HepG2 (cell line): ENCODE results near the gene MIB2. TPM values are rescaled to one million over a fixed set of nuclear protein-coding genes. Genes with fewer than 3 reads are reported as not detected.
A peak's percentile ranks its signal among the peaks of the same experiment; 100 is the strongest.

Experiments
- AGO2 ChIP-seq: fragments of 200-400 bp; formaldehyde crosslinking; optimal IDR thresholded peaks from 2 replicates; pipeline ENCODE3; 2017; ENCODE audit warnings: mild to moderate bottlenecking, low read depth, low read length, moderate library complexity
- CHD2 ChIP-seq: IDR thresholded peaks from 2 replicates; pipeline ENCODE4 v1.6.1; 2011; ENCODE audit warnings: low read depth, low read length, improper control_type of control experiment
- CREB1 ChIP-seq, 2 experiments: fragments of 450-650 bp in 1 of 2; IDR thresholded peaks; 2 replicates each; pipeline ENCODE4 v1.6.1; 2016 to 2017; ENCODE audit warnings: control low read depth in 1 of 2, mild to moderate bottlenecking in 1 of 2, missing compliant biosample characterization in 1 of 2, missing genetic modification characterization in 1 of 2
- EEA1 ChIP-seq: sonication (generic); formaldehyde crosslinking; IDR thresholded peaks from 2 replicates; pipeline ENCODE4 v1.5.1; 2020; ENCODE audit warnings: mild to moderate bottlenecking, missing genetic modification reagents, borderline replicate concordance
- ETV5 ChIP-seq: IDR thresholded peaks from 2 replicates; pipeline ENCODE4 v1.6.1; 2018; ENCODE audit warnings: missing biosample characterization, missing genetic modification reagents, inconsistent platforms, borderline replicate concordance
- HNRNPLL ChIP-seq: fragments of 200-400 bp; formaldehyde crosslinking; IDR thresholded peaks from 2 replicates; pipeline ENCODE4 v1.6.1; 2017; ENCODE audit warnings: mild to moderate bottlenecking, low read depth, low read length; ENCODE audit not compliant: poor library complexity, severe bottlenecking
- MTA1 ChIP-seq: sonication (generic); formaldehyde crosslinking; IDR thresholded peaks from 2 replicates; pipeline ENCODE4 v1.4.0; 2020; ENCODE audit warnings: missing genetic modification reagents, mild to moderate bottlenecking, borderline replicate concordance
- MXD4 ChIP-seq: IDR thresholded peaks from 2 replicates; pipeline ENCODE4 v1.6.1; 2016; ENCODE audit warnings: mild to moderate bottlenecking, missing biosample characterization, missing genetic modification reagents
- NRL ChIP-seq: sonication (generic); formaldehyde crosslinking; IDR thresholded peaks from 2 replicates; pipeline ENCODE4 v1.5.0; 2020; ENCODE audit warnings: missing genetic modification reagents, mild to moderate bottlenecking, moderate library complexity, borderline replicate concordance
- REPIN1 ChIP-seq: sonication (generic); formaldehyde crosslinking; IDR thresholded peaks from 2 replicates; pipeline ENCODE4 v1.8.0; 2022; ENCODE audit warnings: missing genetic modification reagents, low read depth, mild to moderate bottlenecking, borderline replicate concordance
- SCMH1 ChIP-seq: sonication (generic); formaldehyde crosslinking; IDR thresholded peaks from 2 replicates; pipeline ENCODE4 v1.9.0; 2021; ENCODE audit warnings: missing genetic modification reagents, mild to moderate bottlenecking, borderline replicate concordance
- STAG1 ChIP-seq: sonication (generic); formaldehyde crosslinking; IDR thresholded peaks from 2 replicates; pipeline ENCODE4 v1.4.0; 2020; ENCODE audit warnings: missing genetic modification reagents
- ZC3H13 ChIP-seq: sonication (generic); formaldehyde crosslinking; IDR thresholded peaks from 2 replicates; pipeline ENCODE4 v1.8.1; 2023; ENCODE audit warnings: mild to moderate bottlenecking, missing genetic modification reagents, moderate library complexity
- ZMAT3 ChIP-seq: sonication (generic); formaldehyde crosslinking; conservative IDR thresholded peaks from 2 replicates; pipeline ENCODE4 v1.7.0; 2021; ENCODE audit warnings: missing genetic modification reagents
- ZNF160 ChIP-seq: sonication (generic); formaldehyde crosslinking; IDR thresholded peaks from 2 replicates; pipeline ENCODE4 v1.8.0; 2022; ENCODE audit warnings: mild to moderate bottlenecking, inconsistent platforms, missing genetic modification reagents
- ZNF460 ChIP-seq: sonication (generic); formaldehyde crosslinking; IDR thresholded peaks from 2 replicates; pipeline ENCODE4 v1.5.1; 2020; ENCODE audit warnings: missing genetic modification reagents, mild to moderate bottlenecking, borderline replicate concordance
- ZNF564 ChIP-seq: sonication (generic); formaldehyde crosslinking; IDR thresholded peaks from 2 replicates; pipeline ENCODE4 v1.8.1; 2023; ENCODE audit warnings: mild to moderate bottlenecking, missing genetic modification reagents
- ZNF567 ChIP-seq: sonication (generic); formaldehyde crosslinking; IDR thresholded peaks from 2 replicates; pipeline ENCODE4 v1.8.1; 2023; ENCODE audit warnings: mild to moderate bottlenecking, missing genetic modification reagents, borderline replicate concordance
- ZNF678 ChIP-seq: sonication (generic); formaldehyde crosslinking; IDR thresholded peaks from 2 replicates; pipeline ENCODE4 v1.4.0; 2020; ENCODE audit warnings: mild to moderate bottlenecking, missing genetic modification reagents
- ZNF772 ChIP-seq: sonication (generic); formaldehyde crosslinking; IDR thresholded peaks from 2 replicates; pipeline ENCODE4 v1.5.0; 2020; ENCODE audit warnings: mild to moderate bottlenecking, missing genetic modification reagents
- ZNF788 ChIP-seq: sonication (generic); formaldehyde crosslinking; IDR thresholded peaks from 2 replicates; pipeline ENCODE4 v1.5.0; 2020; ENCODE audit warnings: mild to moderate bottlenecking, missing genetic modification reagents, borderline replicate concordance
- polyA plus RNA-seq, 8 experiments: library from polyadenylated mRNA; depleted of rRNA in 3 of 8; stranded (reverse) in 7 of 8; unstranded in 1 of 8; fragments of >200 nt; fragmentation: Illumina TruSeq in 4 of 8; extraction: Trizol in 4 of 8; gene quantifications; 2 replicates each; pipeline versions ENCODE4 v1.2.1 to v1.2.3, GENCODE V29; 2011 to 2016; ENCODE audit warnings: low read depth in 4 of 8, missing spikeins in 1 of 8, mixed read lengths in 1 of 8; ENCODE audit not compliant: insufficient read depth in 1 of 8
- total RNA-seq, 5 experiments: library from RNA; depleted of rRNA; stranded (reverse); fragments of >200 nt; fragmentation: Illumina TruSeq; extraction: Trizol; gene quantifications; 2 replicates each; pipeline ENCODE4 v1.2.3, GENCODE V29; 2016; ENCODE audit warnings: low read depth in 1 of 5
- TF ChIP-seq, protein P1 (sequence below): sonication (generic); formaldehyde crosslinking; IDR thresholded peaks from 2 replicates; pipeline ENCODE4 v1.8.1; 2023; ENCODE audit warnings: missing genetic modification reagents, inconsistent platforms, borderline replicate concordance
- TF ChIP-seq, protein P2 (sequence below): sonication (generic); formaldehyde crosslinking; conservative IDR thresholded peaks from 2 replicates; pipeline ENCODE4 v1.5.0; 2020; ENCODE audit warnings: missing genetic modification reagents

Gene MIB2
- total and polyA plus RNA-seq, 2 of the 13 experiments (the other 11 are each of a cell fraction or from before 2014, with no cell fraction given) = 19.9 to 30.4 TPM

DNA sequence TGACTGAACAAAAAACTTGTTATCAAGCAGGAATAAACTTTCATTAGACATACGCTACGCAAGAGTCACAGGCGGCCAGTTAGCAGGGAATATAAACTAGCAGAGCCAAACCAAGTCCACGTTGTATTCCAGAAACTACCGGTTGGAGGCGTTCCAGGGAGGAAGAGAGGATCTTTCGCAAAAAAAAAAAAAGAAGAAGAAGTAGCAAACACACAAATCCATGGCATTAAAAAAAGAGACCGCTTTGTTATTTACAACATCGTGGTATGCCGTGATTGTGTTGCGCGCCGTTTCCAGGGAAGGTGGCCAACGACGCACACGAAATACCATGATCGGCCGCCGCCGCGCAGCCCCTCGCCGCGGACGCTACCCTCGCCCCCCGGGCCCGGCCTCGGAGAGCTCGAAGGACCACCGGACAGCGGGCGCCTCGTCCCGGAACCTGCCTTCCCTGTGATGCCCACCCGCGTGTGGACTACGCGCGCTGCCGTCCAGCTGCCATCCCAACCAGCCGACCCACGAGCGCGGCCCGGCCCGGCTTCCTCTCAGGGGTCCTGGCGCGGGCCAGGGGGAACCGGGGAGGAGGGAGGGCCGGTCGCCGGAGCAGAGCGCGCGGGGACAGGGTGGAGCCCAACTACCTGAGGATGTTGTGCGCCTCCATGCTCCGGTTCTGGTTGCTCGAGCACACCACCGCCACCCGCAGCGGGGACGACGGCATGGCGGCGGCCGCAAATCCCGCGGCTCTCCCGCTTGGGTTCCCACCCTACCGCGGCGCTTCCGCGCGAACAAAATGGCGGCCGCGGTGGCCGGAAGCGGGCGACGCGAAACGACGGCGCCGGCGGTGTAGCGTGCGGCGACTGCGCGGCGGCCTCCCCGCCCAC is 41.2 kb upstream of the MIB2 start (continued):
- peak; percentile 32; the same call in 1 of the 2 replicates for TF ChIP-seq MTA1 (CRISPR knock-in tag)
- 0 out of 2 replicates have a peak, but pooled peaks have one; percentile 10 for TF ChIP-seq ETV5 (CRISPR knock-in tag)
- TF ChIP-seq, protein P1, sequence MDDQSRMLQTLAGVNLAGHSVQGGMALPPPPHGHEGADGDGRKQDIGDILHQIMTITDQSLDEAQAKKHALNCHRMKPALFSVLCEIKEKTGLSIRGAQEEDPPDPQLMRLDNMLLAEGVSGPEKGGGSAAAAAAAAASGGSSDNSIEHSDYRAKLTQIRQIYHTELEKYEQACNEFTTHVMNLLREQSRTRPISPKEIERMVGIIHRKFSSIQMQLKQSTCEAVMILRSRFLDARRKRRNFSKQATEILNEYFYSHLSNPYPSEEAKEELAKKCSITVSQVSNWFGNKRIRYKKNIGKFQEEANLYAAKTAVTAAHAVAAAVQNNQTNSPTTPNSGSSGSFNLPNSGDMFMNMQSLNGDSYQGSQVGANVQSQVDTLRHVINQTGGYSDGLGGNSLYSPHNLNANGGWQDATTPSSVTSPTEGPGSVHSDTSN (CRISPR knock-in tag) = peak; percentile 16; the same call in 1 of the 2 replicates
- 0 out of 2 replicates have a peak, but pooled peaks have one; percentile 7 for TF ChIP-seq ZNF160
- peak; percentile 2 for TF ChIP-seq MXD4 (CRISPR knock-in tag)
- peak; percentile 64 for TF ChIP-seq HNRNPLL
- TF ChIP-seq ZMAT3 (CRISPR knock-in tag) = peak; percentile 26; the same call in 1 of the 2 replicates
- TF ChIP-seq ZNF678 (CRISPR knock-in tag) = 0 out of 2 replicates have a peak, but pooled peaks have one; percentile 91
- TF ChIP-seq ZNF567 (CRISPR knock-in tag) = 0 out of 2 replicates have a peak, but pooled peaks have one; percentile 2
- TF ChIP-seq ZNF788 (CRISPR knock-in tag) = peak; percentile 41; the same call in 1 of the 2 replicates
- 0 out of 2 replicates have a peak, but pooled peaks have one; percentile 44 for TF ChIP-seq EEA1 (CRISPR knock-in tag)
- peak; percentile 84; the same call in 1 of the 2 replicates for TF ChIP-seq NRL (CRISPR knock-in tag)
- TF ChIP-seq CREB1 (IDR thresholded peaks at IDR 0.05) = no peak
- TF ChIP-seq CREB1 (CRISPR knock-in tag; IDR thresholded peaks at IDR 0.05) = peak; percentile 53; the same call in 1 of the 2 replicates
- no peak for TF ChIP-seq SCMH1 (CRISPR knock-in tag)
- TF ChIP-seq, protein P2, sequence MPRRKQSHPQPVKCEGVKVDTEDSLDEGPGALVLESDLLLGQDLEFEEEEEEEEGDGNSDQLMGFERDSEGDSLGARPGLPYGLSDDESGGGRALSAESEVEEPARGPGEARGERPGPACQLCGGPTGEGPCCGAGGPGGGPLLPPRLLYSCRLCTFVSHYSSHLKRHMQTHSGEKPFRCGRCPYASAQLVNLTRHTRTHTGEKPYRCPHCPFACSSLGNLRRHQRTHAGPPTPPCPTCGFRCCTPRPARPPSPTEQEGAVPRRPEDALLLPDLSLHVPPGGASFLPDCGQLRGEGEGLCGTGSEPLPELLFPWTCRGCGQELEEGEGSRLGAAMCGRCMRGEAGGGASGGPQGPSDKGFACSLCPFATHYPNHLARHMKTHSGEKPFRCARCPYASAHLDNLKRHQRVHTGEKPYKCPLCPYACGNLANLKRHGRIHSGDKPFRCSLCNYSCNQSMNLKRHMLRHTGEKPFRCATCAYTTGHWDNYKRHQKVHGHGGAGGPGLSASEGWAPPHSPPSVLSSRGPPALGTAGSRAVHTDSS = 0 out of 2 replicates have a peak, but pooled peaks have one; percentile 6
- TF ChIP-seq REPIN1 = peak; percentile 0; the same call in 1 of the 2 replicates
- TF ChIP-seq ZC3H13 = no peak; the same call in 1 of the 2 replicates
- TF ChIP-seq CHD2 = peak; percentile 64
- TF ChIP-seq ZNF564 (CRISPR knock-in tag) = no peak
- TF ChIP-seq STAG1 (CRISPR knock-in tag) = peak; percentile 1; the same call in 1 of the 2 replicates
- peak; percentile 84 for TF ChIP-seq AGO2
- TF ChIP-seq ZNF460 = no peak
- TF ChIP-seq ZNF772 (CRISPR knock-in tag) = peak; percentile 53; the same call in 1 of the 2 replicates
